Fibroblast of gingiva (primary cell): ENCODE results near the gene TMEM178B.
"Not testable (repeated sequence)": the region's sequence is repeated elsewhere in the genome, so short reads cannot be mapped to it uniquely, and the experiment has no call there.

Source experiments
- DNase-seq: peaks from one replicate; pipeline ENCODE4 v3.0.0-alpha.2; 2011; ENCODE audit warnings: low read depth

The TMEM178B gene

GRCh38 chr7:141355032-141355431, 281.2 kb downstream of the TMEM178B start:
- no peak for DNase-seq

DNA sequence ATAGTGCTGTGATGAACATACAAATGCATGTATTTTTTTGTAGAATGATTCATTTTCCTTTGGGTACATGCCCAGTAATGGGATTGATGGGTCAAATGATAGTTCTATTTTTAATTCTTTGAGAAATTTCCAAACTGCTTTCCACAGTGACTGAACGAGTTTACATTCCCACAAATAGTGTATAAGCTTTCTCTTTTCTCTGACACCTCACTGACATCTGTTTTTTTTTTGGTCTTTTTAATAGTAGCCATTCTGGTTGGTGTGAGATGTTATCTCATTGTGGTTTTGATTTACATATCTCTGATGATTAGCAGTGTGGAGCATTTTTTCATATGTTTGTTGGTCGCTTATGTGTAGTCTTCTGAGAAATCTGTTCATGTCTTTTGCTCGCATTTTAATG, 282.3 kb downstream of the TMEM178B start:
- no peak for DNase-seq

DNA sequence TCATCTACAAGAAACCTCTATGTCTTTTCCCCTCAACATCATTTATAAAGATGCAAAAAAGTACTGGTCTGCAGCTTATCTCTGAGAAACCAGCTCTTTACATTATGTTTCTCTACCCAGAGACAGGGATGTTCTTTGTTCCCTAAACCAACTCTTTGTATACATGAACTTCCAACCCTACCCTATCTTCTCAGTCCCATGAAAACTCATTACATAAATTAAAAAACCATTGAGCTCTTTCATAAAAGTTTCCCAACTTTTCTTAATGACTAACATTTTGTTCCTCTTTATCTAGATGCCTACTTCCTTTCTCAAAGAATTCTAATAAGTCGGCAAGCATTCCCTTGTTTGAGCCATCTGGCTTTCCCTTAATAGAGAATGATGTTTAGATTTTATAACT, 284.5 kb downstream of the TMEM178B start:
- no peak for DNase-seq

DNA sequence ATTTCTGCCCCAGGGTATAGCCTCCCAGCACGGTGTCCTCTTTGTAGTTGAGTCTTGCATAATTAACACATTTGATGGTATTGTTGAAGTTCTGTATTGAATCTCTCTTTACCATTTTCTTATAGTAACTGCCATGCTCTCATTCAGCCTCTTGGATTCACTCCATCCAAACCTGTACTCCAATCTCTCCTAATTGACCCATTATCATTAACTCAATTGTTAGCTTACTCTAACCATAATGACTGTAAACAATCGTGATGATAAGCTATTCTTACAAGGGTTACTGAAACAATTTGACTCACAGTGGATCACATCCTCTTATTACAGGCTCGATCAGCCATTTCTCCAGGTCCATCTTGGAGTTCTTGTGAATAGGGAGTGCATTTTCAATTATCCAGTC, 285.4 kb downstream of the TMEM178B start:
- DNase-seq, result no peak

- no peak for DNase-seq
Observed at GRCh38 chr7:141359740-141360415, 286.0 kb downstream of the TMEM178B start.

DNA sequence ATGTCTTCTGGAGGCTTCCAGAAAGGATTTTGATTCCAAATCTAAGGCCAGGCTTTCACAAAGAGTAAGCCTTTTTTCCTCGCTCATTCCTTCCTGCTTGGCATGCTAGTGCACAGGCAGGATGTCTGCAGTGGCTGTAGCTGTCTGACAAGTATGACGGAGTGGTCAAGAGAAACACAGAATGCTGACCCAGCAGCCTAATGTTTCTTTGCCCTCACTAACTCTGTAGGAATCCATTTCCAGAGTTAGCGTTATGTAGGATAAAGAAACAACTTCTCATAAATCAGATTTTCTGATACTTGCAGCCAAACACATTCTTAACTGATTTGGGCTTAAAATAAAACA, 286.5 kb downstream of the TMEM178B start:
- DNase-seq, result no peak

- no peak for DNase-seq
Observed at GRCh38 chr7:141360803-141361202, 286.9 kb downstream of the TMEM178B start.

- no peak for DNase-seq
Observed at GRCh38 chr7:141361479-141361878, 287.6 kb downstream of the TMEM178B start.

DNA sequence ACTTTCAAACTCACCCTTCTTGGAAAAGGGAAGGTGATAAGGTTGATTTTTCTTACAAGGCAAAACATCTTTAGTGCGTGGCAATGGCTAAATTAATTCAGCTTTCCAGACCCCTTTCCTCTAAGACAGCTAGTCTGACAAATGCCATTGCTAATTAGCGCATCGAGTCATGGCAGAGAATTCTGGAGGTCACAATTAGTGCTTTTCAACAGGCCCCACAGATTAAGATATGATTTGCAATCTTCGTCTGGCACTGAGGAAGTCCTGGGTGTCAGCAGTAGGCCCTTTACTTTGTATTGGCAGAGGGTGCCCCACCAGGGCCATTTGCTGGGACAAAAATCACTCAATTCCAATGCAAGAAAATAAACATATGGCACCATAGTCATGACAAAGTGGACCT, 288.1 kb downstream of the TMEM178B start:
- no peak for DNase-seq

DNA sequence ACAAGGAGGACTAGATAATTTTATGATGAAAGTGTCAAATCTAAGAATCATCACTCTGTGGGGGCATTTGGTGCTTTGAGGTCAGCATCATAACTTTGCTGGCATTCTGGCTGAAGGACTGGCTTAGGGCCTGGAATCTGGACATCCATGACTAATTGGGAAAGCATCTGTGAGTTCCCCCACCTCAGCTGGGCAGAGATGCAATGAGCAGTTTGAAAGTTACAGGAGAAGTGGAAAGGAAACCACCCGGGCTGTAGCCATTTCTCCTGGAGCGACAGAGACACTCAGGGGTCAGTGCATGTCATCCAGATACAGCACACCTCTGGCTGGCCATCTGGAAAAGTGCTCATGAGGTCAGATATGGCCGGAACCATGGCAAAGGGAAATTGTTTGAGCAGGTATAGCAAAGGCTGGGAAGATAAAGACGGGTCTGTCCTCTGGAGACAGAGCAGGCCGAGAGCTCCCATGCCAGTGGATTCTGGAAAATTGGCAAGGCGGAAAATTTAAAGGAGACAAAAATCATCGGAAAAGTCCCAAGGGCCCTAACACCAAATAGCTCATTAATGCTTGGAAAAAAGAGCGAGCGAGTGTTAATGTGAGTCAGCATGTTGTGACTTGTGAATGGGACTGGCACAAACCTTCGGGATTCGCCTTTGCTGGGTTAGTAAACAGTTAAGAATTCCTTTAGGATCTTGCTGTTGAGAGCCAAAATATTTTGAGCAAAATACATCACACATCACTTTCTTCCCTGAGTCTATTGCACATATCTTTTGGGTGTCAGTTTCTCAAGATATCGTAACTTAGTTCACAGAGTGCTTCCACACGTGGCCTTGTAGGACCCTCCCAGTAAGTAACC, 288.9 kb downstream of the TMEM178B start:
- DNase-seq, result peak; percentile 4

GRCh38 chr7:141363748-141364147, 289.9 kb downstream of the TMEM178B start:
- DNase-seq, result no peak

DNA sequence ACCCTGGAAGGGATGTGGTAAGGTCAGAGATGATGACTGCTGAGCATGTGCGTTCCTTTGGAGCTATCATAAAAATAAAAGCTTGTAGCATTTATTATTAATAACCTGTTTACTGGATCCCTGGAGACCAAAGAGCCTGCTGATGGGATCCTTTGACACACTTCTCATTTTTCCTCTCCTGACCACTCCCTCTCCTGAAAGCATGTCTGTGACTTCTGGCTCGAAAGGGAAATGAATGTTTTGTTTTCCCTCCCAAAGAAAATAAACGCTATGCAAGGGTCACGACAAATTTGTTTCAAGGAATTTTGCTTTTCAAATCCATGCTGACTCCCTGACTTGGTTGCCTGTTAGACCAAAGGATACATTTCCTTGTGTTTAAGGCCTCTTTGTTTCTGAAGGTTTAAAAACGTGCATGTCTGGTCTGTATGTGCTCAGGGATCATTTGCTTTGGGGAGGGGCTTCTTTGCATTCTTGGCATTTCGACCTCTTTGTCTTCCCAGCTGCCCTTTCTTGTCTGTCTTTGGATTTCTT, 292.3 kb downstream of the TMEM178B start:
- no peak for DNase-seq

DNA sequence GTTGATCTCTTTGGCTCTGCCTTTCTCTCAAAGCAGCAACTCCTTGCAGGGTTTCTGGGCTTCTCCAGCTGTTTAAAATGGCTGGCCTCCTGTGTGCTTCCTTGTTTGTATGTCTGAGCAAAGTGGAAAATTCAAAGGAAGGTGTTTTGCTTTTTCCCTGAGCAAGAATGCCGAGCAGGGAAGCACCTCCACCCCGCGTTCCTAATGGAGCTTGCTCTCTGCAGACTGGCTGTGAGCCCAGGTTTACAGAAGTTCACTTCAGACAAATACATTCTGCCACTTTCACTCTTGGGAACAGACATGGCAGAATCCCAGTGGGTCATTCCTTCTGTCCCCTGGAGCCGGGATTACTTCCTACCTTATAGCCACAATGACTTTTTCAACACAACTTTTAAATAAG, 295.6 kb downstream of the TMEM178B start:
- no peak for DNase-seq

- DNase-seq, result no peak
Observed at GRCh38 chr7:141370178-141370577, 296.3 kb downstream of the TMEM178B start.

- no peak for DNase-seq
Observed at GRCh38 chr7:141370650-141371049, 296.8 kb downstream of the TMEM178B start.

DNA sequence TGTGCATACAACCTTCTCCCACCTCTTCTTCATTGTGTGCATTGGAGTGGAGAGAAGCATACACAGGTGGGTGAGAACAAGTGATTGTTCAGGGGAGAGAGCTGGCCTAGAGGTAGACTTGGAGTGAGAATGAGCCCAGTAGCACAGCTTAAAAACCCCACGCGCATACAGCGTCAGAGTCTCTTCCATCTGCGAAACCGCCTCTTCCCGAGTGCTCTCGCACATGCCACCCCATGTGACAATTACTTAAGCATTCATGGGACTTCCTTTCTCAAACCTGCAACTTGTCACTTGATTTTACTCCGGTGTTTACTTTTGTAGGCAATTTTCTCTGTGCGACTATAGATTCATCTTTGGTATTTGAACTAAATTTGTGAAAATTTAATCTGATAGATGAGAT, 300.6 kb downstream of the TMEM178B start:
- no peak for DNase-seq

DNA sequence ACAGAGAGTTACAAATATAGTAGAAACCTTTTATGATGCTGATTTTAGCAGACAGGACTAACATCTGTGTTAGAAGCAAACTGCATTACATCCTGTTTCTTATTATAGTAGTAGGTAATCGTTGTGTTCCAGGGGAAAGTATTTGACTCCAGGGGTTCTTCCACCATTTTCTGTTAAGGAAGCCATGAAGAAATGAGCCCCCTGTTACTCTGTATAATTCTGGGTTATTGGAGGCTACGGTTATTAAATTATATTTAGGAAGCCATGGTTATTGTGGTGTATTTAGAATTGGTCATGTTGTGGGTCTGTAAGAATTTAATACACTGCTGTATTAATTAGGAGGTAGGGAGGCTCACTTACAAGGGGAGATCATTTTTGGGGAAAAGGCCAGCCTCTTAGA, 301.6 kb downstream of the TMEM178B start:
- DNase-seq, result no peak

DNA sequence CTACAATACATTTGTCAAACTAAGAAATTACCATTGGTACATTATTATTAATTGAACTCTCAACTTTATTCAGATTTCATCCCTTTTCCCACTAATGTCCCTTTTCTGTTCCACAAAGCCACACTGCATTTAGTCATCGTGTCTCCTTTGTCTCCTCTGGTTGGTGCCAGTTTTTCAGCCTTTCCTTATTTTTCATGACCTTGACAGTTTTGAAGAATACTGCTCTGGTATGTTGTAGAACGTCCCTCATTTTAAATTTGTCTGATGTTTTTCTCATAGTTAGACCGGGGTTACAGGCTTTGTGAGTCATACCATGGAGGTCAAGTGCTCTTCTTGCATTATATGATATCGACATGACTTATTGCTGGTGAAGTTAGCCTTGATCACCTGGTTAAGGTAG, 304.0 kb downstream of the TMEM178B start:
- DNase-seq, result no peak

- DNase-seq, result no peak
Observed at GRCh38 chr7:141378405-141378804, 304.5 kb downstream of the TMEM178B start.

GRCh38 chr7:141381794-141382427, 308.0 kb downstream of the TMEM178B start:
- no peak for DNase-seq

- DNase-seq, result not testable (repeated sequence)
Observed at GRCh38 chr7:141383356-141383755, 309.5 kb downstream of the TMEM178B start.

DNA sequence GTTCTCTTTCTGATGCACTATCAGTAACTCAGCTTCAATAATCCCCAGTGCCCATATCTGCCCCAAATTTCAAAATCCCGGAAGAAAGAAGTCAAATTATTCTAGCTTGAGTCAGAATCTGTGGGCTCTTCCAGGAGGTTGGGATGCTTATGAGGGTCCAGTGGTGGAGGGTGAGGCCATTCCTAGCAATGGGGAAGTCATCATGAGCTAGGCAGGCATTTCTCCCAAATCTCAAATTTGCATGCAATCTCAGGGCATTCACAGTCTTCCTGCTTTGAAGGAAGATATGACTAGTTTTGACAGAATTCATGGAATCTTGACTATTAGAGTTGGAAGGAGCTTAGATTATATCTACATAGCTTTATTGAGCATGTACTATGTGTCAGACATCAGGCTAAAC, 313.0 kb downstream of the TMEM178B start:
- no peak for DNase-seq
